Astrocyte of the spinal cord (primary cell): ENCODE data around the gene MISP.

ENCODE experiments used
- DNase-seq: peaks from one replicate; pipeline ENCODE4 v3.0.0; 2011; ENCODE audit warnings: low read depth, low spot score
- H3K4me3 ChIP-seq: 2 replicates; pipeline ENCODE4 v1.5.1; 2011; ENCODE audit warnings: low read depth, mild to moderate bottlenecking, low read length, moderate library complexity
- CTCF ChIP-seq: IDR thresholded peaks from 2 replicates; pipeline ENCODE4 v1.5.1; 2012; ENCODE audit warnings: low read depth, mild to moderate bottlenecking, low read length, inconsistent platforms
- in situ Hi-C: cut with HindIII; loops from 2 replicates; pipeline ENCODE4 v1.10.0; 2017; ENCODE audit warnings: low sequenced_read_pairs

The MISP gene

DNA sequence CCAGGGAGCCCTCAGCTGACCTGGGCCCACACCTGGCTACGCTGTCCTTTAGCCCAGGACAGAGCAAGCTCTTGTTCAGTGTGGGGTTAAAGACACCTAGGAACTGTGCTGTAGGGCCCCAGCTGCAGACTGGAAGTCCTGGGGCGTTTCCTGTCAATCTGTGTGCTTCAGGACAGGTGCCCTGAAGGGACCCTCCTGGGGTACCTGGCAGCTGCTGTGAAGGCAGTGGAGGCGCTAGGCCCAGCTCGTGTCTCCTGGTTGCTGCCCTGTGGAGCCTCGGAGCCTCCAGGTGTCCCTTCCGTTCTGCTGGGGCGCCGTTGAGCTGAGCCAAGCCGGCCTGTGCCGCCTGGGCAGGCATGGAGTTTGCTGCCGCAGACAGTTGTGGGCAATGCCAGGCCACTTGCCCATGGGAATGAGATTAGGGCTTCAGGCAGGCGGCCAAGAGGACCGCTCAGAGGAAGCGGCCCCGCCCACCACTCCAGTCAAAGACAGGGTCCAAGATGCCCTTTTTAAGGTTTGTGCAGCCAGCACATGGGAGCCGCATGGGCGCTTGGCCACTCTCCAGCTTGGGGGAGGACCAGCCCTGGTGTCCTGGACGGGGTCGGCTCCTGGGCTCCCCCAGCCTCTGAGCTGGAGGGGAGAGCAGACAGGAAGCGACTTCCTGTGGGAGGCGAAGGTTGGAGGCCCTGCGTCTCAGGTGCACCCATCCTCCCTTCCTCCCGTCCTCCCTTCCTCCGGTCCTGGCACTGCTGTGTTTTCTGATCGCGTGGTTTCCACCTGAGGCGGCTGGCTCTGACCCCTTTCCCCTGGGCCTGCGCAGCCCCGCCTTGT lies 50.3 kb downstream of the MISP start:
- in situ Hi-C loops = no loop called here
- H3K4me3 ChIP-seq = peak overlapping the region; percentile 12

DNA sequence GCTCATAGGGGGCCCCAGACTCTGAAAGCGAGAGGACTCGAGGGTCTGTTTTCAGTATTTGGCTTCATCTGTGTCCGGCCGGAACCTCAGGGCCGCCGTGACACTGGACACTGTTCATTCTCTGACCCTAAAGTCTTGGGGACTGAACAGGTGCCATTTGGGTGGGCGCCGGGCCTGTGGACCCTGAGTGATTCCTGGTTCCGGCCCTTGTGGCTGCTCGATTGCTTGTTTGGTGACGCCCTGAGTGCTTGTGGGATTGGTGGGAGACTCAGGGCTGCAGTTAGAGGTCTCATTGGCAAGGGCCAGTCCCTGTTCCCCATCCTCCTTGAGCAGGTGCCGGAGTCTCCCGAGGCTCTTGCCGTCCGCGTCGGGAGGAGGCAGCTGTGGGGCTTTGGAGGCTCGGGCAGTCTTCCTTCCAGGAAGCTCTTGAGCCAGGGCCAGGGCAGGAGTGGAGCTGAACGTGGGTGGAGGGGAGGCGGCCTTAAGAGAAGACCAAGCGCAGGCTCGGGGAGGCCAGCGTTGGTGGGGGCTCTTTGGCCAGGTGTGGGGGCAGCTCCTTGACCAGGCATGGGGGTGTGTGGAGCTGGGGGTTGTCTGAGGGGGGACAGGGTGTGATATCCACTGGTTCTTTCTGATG lies 51.1 kb downstream of the MISP start:
- DNase-seq = peak; percentile 50
- H3K4me3 ChIP-seq = peak overlapping the region; percentile 4
- in situ Hi-C loops = no loop called here
- TF ChIP-seq CTCF = no peak

More for the DNA sequence above, 50.3 kb downstream of the MISP start:
- TF ChIP-seq CTCF = no peak
- peak; percentile 45 for DNase-seq

GRCh38 chr19:802498-803098 lies 51.7 kb downstream of the MISP start:
- DNase-seq = peak; percentile 73
- no peak overlapping the region for H3K4me3 ChIP-seq
- in situ Hi-C loops = no loop called here
- TF ChIP-seq CTCF = no peak

DNA sequence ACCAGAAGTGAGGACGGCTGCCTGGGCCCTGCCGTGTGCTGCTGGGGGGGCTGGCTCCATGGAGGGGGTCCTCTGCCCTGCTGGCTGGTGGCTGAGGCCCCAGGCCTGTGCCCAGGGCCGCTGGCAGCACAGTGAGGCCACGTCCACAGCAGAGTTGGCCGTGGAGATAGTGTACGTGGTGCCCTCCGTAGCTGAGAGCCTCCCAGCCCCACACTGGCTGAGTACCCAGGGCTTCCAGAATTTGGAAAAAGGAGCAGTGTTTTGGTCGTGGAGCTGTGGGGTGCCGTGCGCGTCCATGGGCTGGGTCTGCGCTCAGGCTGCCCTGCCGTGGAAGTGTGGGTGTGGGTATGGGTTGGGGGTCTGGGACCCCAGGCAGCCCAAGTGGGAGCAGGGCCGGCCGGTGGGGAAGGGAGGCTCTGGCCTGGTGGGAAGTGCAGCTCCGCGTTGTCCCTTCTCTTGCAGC lies 52.2 kb downstream of the MISP start:
- TF ChIP-seq CTCF = no peak
- H3K4me3 ChIP-seq = no peak overlapping the region
- DNase-seq = no peak
- in situ Hi-C loops = no loop called here

DNA sequence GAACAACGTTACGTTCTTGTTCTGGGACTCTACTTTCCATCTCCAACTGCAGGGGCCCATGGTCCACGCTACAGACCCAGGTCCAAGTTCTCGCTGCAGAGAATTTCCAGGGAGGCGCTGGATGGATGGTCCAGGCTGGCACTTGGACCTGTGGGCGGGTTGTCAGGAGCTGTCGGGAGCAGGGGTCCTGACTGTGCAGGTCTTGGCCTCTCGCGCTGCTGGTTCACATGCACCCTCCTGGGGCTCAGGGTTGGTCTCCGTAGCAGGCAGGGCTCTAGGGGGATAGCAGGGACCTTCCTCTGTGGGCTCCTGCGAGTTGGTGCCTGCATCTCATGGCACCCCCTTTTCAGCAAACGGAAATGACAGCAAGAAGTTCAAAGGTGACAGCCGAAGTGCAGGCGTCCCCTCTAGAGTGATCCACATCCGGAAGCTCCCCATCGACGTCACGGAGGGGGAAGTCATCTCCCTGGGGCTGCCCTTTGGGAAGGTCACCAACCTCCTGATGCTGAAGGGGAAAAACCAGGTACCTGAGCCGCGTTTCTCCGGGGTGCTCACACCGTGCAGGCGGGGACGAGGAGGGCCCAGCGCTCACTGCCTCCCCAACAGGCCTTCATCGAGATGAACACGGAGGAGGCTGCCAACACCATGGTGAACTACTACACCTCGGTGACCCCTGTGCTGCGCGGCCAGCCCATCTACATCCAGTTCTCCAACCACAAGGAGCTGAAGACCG lies 52.9 kb downstream of the MISP start:
- DNase-seq = no peak
- in situ Hi-C loops = no loop called here
- no peak for TF ChIP-seq CTCF
- H3K4me3 ChIP-seq = no peak overlapping the region

GRCh38 chr19:804419-805165 lies 53.7 kb downstream of the MISP start:
- no peak for TF ChIP-seq CTCF
- in situ Hi-C loops = no loop called here
- H3K4me3 ChIP-seq = no peak overlapping the region
- DNase-seq = no peak
